Smooth muscle cell of the brain vasculature (primary cell): Measurements from ENCODE around the gene TBCEL.
"Not testable (repeated sequence)": the region's sequence is repeated elsewhere in the genome, so short reads cannot be mapped to it uniquely, and the experiment has no call there.

Experiments
- DNase-seq: peaks from one replicate; pipeline ENCODE4 v3.0.0-alpha.2; 2012; ENCODE audit warnings: low read depth, low spot score

The TBCEL gene, protein sequence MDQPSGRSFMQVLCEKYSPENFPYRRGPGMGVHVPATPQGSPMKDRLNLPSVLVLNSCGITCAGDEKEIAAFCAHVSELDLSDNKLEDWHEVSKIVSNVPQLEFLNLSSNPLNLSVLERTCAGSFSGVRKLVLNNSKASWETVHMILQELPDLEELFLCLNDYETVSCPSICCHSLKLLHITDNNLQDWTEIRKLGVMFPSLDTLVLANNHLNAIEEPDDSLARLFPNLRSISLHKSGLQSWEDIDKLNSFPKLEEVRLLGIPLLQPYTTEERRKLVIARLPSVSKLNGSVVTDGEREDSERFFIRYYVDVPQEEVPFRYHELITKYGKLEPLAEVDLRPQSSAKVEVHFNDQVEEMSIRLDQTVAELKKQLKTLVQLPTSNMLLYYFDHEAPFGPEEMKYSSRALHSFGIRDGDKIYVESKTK

GRCh38 chr11:121023848-121024751 is at the start of gene TBCEL:
Gene TBCEL, plus strand, starts transcription at chr11:121024102. Its CDS starts 21,589 bp downstream, at chr11:121045691.
- DNase-seq = peak; percentile 68

GRCh38 chr11:120974466-120974865 is 49.4 kb upstream of the TBCEL start:
- no peak for DNase-seq

DNA sequence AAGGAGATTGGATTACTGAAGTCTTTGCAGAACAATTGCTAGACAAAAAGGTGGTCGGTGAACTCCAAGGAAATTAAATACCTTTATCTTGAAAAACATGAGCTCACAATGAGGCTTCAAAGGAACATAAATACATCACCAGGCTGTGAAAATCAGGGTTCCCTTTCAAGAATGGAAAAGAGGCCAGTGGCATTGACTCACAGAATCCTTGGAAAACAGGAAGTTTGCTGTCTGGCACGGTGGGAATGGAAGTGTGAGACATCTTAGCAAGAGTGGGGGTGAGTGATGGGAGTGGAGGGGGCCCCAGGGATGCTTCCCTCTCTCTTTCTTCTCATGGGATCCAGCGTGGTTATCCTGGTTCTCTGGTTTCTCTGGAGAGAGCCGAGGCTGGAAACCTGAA is 48.9 kb upstream of the TBCEL start:
- DNase-seq = no peak

DNA sequence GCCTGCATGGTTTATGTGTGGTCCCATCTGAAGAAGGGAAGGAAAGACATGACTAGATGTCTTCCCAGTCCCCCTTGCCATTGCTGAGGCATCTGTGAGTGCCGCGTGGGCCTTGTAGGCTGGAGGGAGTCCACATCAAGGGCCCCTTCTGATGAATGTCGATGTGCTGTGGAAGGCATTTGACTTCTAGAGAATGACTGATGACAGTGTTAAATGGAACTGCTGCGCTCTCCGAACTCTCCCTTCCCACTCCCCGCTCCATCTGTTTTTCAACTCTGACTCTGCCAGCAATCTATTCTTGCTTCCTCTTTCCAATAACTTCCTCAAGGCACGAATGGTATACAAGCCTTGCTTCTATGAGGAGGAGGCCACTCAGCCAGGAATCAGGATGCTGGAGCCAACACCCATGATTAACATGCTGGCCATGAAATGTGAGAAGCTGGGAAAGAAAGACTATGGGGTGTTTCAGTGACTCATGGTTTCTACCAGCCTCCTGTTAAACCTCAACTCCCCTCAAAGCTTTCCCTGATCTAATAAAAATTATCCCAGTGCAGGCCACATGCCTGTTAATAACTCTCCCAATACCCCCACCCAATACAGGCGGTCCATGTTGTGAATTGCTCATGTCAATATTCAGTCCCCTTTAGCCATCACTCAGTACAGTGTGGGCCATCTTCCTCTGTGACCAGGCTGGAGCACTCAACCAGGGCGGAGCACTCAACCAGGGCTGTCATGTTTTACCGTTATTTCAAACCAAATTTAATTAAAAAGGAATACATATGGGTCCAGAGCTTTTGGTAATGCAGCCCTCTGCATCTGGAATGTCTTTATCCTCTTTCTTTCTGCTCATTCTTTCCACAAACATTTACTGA is 46.4 kb upstream of the TBCEL start:
- no peak for DNase-seq

- DNase-seq = no peak
Observed at GRCh38 chr11:120978701-120979100, 45.2 kb upstream of the TBCEL start.

GRCh38 chr11:120985718-120986569 is 38.0 kb upstream of the TBCEL start:
- DNase-seq = no peak

GRCh38 chr11:120988603-120989002 is 35.3 kb upstream of the TBCEL start:
- DNase-seq = no peak

DNA sequence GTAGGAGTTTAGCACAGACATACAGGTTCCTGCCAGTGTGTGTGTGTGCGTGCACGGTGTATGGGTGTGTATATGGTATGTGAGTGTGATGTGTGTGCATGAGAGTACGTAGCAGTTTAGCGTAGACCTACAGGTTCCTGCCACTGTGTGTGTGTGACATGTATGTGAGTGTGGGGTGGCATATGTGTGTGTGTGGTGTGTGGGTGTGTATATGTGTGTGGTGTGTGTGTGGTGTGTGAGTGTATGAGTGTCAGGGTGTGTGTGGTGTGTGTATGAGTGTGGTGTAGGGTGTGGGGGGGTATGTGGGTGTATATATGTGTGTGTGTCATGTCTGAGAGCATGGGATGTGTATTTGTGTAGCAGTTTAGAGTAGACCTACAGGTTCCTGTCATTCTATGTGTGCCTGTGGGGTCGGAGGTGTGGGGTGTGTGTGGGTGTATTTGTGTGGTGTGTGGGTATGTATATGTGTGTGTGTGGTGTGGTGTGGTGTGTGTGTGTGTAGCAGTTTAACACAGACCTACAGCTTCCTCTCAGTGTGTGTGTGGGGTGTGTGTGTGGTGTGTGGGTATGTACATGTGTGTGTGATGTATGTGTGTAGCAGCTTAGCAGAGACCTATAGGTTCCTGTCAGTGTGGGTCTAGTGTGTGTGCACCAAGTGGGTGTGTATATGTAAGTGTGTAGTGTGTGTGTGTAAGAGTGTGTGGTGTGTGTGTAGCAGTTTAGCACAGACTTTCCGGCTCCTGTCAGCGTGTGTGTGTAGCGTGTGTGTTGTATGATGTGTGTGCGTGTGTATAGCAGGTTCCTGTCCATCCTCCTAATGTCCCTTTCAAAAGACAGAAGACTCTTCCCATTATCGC is 31.8 kb upstream of the TBCEL start:
- DNase-seq = no peak

DNA sequence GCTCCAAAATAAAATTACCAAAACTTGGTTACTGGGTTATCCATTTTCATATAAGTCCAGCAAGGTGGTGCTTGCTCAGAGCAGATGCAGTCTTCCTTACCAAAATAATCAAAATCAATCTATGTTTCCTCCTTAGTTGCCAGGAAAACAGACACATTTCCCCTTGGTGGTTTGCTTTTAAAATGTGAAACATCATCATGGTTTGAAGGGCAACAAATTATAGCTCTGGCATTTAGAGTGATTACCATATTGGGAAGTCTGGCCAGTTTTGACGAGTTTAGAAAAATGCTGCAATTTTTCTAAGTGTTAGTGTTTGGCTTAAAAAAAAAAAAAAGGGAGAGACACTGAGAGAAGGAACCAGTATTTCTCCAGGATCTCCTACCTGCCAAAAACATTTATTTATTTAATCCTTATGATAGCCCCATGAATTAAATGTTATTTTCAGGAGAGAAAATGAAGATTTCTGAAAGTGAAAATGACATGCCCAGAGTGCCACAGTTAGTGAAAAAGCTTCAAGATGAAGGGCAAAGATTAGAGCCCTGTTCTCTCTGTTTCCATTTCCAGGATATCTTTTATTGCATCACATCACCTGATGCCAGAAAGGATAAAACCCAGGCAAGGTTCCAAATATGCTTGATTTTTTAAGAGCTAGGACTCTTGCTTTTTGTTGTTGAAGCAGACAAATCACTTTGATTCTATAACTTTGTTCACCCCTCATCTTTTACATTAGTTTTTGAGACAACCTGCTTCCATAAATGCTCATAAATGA is 29.6 kb upstream of the TBCEL start:
- DNase-seq = no peak

- no peak for DNase-seq
Observed at GRCh38 chr11:120995184-120995583, 28.7 kb upstream of the TBCEL start.

DNA sequence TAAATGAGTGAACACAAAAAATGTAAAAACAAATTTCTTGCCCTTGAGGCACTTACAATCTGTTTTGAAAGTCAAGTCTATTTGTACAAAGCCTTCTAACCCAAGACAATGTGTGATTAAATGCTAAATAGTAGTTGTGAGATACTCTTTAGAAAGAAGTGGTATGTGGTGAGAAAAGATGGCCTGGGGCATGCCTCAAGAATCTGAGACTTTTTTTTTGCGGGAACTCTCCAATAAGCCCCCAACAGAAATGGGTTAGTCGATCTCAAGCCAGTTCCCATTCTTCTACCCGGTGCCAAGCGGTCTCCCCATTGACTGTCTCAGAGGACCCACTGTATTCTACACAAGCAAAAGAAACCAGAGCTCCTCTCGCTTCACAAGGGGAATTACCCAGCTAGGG is 26.9 kb upstream of the TBCEL start:
- DNase-seq = no peak

- no peak for DNase-seq
Observed at GRCh38 chr11:120998581-120998980, 25.3 kb upstream of the TBCEL start.

GRCh38 chr11:121004206-121004840 is 19.6 kb upstream of the TBCEL start:
- DNase-seq = no peak

- DNase-seq = no peak
Observed at GRCh38 chr11:121006922-121007321, 17.0 kb upstream of the TBCEL start.

GRCh38 chr11:121008551-121008950 is 15.4 kb upstream of the TBCEL start:
- DNase-seq = no peak

DNA sequence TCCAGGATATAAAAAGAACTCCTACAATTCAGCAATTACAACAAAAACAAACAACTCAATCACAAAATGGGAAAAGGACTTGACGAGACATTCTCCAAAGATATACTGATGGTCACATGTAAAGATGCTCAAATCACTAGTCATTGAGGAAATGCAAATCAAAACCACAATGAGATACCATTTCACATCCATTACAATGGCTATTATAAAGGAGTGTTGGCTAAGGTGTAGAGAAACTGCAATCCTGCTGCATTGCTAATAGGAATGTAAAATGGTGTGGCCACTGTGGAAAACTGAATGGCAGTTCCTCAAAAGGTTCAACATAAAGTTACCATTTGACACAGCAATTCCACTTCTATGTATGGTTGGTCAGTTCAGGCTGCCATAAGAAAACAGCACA is 11.8 kb upstream of the TBCEL start:
- DNase-seq = no peak

DNA sequence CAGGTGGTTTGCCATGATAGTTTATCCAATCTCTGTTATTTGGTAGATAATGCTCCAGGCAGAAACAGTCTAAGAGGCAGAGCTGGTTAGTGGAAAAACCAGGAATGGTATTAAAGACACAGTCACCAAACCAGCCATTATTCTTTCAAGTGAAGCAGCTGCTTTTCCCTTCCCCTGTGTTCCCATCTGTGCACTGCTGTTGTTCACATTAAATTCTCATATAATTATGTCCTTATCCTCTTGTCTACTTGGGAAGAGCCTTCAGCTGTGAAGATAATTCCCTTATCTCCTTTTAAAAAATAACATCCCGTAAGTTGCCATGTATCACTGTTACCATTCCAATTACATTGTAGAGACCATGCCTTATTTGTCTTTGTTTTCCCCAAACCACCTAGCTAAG is 5.2 kb upstream of the TBCEL start:
- no peak for DNase-seq

DNA sequence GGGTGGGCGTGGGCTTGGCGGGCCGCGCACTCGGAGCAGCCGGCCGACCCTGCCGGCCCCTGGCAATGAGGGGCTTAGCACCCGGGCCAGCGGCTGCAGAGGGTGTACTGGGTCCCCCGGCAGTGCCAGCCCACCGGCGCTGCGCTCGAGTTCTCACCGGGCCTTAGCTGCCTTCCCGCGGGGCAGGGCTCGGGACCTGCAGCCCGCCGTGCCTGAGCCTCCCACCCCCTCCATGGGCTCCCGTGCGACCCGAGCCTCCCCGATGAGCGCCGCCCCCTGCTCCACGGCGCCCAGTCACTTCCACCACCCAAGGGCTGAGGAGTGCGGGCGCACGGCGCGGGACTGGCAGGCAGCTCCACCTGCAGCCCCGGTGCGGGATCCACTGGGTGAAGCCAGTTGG is 2.2 kb upstream of the TBCEL start:
- not testable (repeated sequence) for DNase-seq

DNA sequence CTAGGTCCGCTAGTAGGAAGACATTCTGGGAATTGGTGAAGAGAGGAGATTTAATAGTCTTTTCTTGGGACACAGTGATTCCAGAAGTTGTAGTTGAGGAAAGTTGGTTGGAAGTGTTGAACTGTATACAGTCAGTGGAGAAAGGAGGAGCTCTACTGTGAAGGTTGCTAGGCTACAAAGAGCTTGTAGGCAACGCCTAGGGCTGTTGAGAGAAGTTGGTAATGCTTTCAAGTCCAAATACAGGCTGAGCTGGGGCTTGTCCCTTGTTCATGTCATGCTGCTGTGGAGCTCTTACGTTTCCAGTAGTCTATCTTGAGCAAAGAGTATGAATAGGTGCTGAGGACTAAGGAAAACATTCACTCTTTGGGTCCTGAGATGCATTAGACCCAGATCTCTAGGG is 1.1 kb downstream of the TBCEL start:
- DNase-seq = no peak
